Fibroblast of the aortic adventitia (primary cell): ENCODE measurements around the gene AOPEP. TPM values are rescaled to one million over a fixed set of nuclear protein-coding genes. Genes with fewer than 3 reads are reported as not detected.

Experiments
- DNase-seq: peaks from one replicate; pipeline ENCODE4 v3.0.0-alpha.2; 2010; ENCODE audit warnings: low read depth
- H3K4me3 ChIP-seq: 2 replicates; pipeline ENCODE4 v1.5.1; 2011; ENCODE audit warnings: low read depth, mild to moderate bottlenecking, control low read depth, low read length, moderate library complexity
- total RNA-seq: library from RNA; depleted of rRNA; stranded (reverse); fragments of >200 nt; gene quantifications from 2 replicates; pipeline ENCODE4 v1.2.3, GENCODE V29; 2012; ENCODE audit warnings: low replicate concordance
- TF ChIP-seq, protein P1 (sequence below): IDR thresholded peaks from 2 replicates; pipeline ENCODE4 v1.5.1; 2011; ENCODE audit warnings: mild to moderate bottlenecking, low read length, control low read depth, inconsistent platforms; ENCODE audit not compliant: insufficient read depth

The AOPEP gene
- total RNA-seq, 1 donor, result 39.7 TPM

DNA sequence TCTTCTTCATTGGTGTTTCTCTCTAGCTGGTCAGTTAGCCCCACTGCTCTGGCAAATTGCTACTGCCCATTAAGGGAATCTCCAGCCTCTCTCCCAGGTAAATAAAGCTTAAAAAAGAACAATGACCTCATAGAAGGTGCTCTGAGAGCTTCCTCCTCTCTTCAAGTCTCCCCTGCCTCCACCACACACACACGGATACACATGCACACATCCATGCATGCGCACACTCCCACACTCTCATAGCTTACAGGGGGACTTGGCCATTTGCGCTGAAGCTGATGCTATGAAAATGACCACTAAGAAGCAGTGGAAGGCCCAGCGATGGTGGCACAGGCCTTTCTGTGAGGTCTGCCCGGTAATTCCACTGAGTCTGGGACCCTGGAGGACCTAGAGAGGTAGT is 250.9 kb downstream of the AOPEP start:
- no peak for DNase-seq
- TF ChIP-seq, protein P1, sequence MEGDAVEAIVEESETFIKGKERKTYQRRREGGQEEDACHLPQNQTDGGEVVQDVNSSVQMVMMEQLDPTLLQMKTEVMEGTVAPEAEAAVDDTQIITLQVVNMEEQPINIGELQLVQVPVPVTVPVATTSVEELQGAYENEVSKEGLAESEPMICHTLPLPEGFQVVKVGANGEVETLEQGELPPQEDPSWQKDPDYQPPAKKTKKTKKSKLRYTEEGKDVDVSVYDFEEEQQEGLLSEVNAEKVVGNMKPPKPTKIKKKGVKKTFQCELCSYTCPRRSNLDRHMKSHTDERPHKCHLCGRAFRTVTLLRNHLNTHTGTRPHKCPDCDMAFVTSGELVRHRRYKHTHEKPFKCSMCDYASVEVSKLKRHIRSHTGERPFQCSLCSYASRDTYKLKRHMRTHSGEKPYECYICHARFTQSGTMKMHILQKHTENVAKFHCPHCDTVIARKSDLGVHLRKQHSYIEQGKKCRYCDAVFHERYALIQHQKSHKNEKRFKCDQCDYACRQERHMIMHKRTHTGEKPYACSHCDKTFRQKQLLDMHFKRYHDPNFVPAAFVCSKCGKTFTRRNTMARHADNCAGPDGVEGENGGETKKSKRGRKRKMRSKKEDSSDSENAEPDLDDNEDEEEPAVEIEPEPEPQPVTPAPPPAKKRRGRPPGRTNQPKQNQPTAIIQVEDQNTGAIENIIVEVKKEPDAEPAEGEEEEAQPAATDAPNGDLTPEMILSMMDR, result no peak
- H3K4me3 ChIP-seq, result no peak overlapping the region

DNA sequence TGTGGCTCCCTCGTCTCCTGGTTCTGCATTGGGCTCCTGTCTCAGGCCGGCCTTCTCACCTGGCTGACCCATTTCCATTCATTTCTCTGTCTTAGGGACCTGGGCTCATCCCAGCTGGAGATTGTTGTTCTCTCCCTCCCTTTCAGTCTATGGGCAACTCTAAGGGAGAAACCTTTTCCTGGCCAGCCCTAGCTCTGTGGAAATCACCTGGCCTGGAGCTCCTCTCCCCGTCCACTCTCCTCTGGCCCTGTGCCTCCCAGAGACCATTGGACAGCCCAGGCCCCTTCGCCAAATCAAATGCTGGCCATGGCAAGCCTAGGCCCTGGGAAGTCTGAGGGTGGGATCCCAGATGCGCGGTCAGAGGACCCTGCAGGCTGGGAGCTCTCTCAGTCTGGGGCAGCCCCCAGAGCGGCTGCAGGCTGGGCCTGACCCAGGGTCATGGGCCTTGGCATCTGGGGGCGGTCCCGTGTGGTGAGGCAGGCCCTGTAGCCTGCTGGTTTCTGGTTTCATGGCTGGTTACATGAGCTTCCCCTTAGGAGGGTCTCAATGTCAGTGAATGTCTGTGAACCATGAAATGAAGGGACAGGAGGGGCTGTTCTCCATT is 253.5 kb downstream of the AOPEP start:
- TF ChIP-seq, protein P1, result no peak
- no peak overlapping the region for H3K4me3 ChIP-seq
- no peak for DNase-seq

DNA sequence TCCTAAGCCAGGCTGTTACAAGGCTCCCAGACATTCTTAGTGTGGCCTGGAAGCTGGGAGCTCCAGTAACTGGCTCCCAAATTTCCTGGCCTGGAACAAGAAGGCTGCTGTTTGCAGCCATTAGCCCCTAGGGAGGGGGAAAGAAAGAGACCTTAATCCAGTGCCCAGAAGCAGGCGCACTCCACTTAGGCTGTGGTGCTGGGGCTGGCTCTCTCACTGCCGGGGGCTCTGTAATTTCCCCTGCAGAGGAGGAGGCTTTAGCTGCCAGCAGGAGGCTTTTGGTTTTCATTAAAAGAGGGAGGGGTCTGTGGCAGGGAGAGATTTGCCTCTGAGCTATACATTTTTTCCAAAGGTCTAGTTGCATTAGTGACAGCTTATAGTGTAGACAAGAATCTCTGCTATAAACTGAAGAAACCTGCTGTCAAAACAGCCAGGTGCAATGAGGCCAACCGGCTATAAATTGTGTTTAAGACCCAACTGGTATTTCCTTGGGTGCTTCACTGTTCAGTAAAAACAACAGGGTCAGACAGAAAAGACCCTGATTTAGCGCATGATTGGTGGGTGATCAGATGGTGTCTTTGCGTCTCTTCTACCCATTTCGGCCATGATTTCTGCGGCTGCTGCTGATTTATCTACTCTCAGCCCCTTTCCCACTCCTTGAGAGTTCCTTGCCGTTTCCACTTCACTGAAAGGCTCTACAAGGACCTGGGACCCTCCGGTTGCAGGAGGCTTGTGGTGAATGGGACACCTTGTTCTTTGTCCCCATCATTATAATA is 254.6 kb downstream of the AOPEP start:
- DNase-seq, result no peak
- no peak overlapping the region for H3K4me3 ChIP-seq
- TF ChIP-seq, protein P1, result no peak

DNA sequence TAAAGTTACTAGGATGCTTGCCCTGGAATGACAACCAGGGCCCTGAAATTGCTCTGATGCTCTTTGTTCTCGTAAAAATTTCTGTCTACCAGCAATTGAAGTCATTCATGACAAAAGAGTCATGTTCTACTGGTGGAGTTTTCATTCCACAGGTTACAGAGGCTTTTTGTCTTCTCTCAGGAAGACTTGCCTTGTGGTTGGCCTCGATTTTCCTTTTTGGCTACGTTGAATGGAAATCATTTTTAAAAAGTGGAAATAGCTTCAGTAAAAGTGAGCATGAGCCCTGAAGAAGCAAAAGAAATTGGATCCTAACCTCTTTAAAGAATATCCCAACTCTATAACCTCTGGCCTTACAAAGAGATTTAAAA is 255.2 kb downstream of the AOPEP start:
- H3K4me3 ChIP-seq, result no peak overlapping the region
- TF ChIP-seq, protein P1, result no peak
- DNase-seq, result no peak

DNA sequence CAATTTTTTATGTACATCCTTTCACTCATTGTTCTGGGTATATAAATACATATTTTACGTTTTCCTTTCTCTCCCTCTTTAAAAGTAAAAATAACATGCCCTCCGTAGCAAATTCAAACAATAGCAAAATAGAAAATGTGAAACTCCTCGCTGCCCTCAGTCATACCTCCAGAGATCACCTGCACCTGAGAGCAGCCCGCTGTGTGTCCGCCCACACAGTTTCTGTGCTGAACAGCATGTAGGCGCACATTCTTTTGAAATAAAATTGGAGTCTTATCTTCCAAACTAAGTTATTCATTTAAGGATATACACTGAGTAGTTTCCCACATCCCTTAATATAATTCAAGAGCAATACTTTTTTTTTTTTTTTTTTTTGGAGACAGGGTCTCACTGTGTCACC is 255.7 kb downstream of the AOPEP start:
- no peak overlapping the region for H3K4me3 ChIP-seq
- TF ChIP-seq, protein P1, result no peak
- DNase-seq, result no peak

DNA sequence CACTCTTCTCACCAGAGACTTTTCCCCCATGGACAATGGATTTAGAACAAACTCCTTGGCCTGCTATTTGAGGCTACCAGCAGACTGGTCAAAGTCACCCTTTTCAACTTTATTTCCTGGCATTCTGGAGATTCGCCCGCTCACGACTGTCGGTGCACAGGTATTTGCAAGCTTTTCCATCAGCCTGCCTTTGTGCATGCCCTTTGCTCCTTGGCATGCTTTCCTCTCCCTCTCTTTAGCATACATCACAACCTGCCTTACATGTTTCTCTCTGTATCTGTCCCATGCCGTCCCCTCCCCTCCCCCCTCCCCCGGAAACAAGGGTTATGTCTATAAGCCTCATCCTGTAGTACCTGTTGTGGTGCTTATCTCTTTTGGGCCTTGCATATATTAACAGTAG is 257.1 kb downstream of the AOPEP start:
- H3K4me3 ChIP-seq, result no peak overlapping the region
- TF ChIP-seq, protein P1, result no peak
- DNase-seq, result no peak
